Globus pallidus (tissue), 1 donor: Measurements from ENCODE around the gene SERPINA3.

Source experiments
- DNase-seq: peaks from one replicate; pipeline ENCODE4 v3.0.0-alpha.2; 2015; ENCODE audit warnings: low spot score

The SERPINA3 gene

DNA sequence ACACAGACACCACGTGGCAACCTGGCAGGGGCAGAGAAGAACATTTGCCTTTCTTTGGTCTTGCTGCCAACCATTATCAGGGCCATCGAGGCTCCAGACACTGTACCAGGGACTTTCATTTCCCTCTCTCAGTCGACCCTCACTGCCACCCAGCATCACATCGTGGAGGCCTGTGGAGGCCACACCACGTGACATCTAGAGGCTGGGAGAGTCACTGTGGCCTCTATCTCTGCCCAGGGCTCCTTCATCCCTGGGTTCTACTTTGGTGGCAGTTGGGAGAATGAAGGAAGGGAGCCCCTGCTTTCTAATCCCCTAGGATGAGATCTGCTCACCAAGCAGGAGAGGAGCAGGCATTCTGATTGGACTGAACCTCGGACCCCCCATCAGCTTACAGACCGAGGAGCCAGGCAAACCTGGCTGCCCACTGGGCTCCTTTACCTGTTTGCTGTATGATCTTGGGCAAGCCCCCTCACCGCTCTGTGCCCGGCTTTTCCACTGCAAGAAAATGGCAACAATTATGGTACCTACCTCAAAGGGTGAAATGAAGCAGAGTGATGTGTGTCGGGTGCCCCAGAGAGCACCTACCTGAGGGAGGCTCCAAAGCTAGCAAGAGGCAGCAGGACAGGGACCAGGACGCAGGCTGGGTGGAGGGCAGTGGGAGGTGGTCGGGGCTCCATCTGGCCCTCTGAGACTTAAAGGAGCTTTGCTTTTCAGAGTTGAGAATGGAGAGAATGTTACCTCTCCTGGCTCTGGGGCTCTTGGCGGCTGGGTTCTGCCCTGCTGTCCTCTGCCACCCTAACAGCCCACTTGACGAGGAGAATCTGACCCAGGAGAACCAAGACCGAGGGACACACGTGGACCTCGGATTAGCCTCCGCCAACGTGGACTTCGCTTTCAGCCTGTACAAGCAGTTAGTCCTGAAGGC, 1.8 kb downstream of the SERPINA3 start:
- no peak for DNase-seq

DNA sequence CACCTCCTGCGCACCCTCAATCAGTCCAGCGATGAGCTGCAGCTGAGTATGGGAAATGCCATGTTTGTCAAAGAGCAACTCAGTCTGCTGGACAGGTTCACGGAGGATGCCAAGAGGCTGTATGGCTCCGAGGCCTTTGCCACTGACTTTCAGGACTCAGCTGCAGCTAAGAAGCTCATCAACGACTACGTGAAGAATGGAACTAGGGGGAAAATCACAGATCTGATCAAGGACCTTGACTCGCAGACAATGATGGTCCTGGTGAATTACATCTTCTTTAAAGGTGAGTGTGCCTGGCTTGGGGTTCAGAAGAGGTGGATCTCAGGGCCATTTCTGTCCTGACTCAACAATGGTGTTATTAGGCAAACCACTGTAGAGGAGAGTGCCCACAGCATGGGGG, 2.6 kb downstream of the SERPINA3 start:
- DNase-seq, result no peak

GRCh38 chr14:94615254-94615653, 3.1 kb downstream of the SERPINA3 start:
- no peak for DNase-seq

DNA sequence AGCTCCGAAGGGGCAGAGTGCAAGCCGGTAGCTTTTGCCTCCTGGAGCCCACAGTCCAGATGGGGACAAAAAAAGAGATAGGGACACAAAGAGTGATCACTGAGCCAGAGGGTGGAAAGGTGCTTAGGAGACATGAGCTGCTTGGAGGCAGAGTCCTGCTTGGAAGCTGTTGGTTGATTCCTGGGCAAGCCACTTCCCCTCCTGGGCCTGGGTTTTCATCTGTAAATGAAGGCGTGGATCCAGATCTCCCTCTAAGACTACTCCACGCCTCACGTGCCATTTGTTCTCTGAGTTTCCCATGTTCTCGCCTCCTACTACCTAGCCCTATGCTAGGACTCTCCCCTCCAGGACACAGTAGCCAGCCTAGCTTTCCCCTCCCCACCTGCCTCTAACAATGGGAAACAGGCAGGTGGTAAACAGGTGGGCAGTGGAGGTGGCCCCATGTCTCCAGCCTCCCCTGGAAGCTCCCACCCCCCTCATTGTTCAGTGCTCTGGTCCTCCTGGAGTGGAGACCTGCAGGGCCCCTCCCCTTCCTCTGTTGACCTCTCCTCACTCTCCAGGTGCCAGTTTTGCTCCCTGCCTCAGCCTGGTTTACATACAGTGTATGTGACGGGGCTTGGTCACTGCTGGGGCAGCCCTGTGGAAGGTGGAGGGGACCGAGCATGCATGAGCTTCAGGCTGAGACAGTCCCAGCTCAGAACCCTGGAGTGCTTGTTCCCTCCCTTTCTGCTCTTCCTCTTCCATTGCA, 3.8 kb downstream of the SERPINA3 start:
- no peak for DNase-seq

DNA sequence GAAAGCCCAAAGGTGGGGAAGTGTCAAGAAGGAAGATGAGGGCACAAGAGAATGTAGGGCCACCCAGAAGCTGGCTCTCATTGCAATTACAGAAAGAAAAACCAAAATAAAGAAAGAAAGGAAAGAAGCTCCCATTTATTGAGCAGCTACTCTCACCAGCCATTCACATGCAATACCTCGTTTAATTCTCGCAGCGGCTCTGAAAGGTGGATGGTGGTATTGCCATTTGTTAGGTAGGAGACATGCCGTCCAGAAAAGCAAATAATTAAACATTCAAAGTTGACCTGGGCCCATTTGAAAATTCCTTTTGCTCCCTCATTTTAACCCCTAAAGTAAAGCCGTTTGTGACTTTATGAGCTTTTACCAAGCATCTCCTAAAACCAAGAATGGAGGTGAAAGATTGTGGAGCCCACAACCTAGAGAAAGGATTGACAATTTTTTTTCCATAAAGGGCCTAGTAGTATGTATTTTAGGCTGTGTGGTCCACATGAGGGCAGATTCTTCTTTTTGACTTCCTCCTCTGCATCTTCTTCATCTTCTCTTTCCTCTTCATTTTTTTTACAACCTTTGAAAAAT, 5.3 kb downstream of the SERPINA3 start:
- DNase-seq, result no peak

DNA sequence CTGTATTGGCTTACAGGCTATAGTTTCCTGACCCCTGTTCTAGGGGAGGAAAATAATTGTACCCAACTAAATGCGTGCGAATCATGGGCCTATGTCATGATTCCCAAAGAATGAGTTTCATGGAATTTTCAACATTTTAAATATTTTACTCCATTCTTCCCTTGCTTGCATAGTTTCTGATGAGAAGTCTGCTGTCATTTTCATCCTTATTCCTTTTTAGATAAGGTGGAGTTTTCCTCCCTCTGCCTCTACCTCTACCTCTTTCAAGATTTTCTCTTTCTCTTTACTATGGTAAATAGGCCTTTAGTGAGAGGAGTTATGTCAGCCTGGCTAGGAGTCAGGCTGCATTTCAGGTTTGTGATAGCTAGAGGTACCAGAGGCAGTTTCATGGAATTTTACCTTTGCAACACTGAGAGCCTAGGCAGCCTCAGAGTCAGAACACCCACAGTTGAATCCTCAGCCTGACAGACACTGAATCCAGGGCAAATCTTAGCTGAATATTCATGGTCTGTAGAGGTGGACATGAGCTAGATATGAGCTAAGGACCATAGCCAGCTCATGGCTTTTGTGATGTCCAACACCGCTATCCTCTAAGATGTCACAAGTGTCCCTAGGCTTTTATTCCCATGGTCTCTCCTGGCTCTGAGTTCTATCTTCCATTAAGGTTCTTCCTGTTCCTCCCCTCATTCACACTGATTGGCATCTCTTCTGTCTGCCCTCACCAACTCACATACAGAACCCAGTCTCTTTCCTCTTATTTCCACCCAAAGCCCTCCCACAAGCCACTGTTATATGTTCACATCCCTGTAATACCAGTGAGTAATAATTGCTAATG, 6.0 kb downstream of the SERPINA3 start:
- no peak for DNase-seq

DNA sequence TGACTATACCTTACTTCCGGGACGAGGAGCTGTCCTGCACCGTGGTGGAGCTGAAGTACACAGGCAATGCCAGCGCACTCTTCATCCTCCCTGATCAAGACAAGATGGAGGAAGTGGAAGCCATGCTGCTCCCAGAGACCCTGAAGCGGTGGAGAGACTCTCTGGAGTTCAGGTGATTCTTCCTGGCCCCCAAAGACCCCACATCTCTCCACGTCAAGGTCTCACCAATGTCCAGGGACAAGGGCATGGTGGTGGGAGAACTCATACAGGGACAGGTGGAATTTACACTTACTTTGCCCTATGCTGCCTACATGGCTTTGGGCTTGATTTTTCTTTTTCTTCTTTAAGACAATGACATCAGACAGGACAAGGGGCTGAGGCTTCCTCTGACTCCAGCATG, 7.1 kb downstream of the SERPINA3 start:
- DNase-seq, result no peak

DNA sequence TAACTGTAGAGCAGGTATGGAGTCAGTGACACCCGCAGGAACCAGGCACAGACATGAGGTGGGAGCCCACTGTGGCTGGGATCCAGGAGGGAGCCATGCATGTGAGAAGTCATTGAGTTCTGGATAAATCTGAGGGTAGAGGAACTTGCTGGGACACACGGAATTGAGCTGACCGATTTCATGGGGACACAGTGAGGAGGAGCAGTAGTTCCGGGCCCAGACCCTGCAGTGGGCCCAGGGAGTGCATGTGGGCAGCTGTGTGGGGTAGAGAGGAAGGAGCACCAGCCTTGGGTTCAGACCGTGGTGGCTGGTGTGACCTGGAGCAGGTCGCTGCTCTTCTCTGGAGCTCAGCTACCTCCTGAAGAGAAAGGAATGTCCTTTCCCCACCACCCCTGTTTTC, 8.4 kb downstream of the SERPINA3 start:
- DNase-seq, result no peak

DNA sequence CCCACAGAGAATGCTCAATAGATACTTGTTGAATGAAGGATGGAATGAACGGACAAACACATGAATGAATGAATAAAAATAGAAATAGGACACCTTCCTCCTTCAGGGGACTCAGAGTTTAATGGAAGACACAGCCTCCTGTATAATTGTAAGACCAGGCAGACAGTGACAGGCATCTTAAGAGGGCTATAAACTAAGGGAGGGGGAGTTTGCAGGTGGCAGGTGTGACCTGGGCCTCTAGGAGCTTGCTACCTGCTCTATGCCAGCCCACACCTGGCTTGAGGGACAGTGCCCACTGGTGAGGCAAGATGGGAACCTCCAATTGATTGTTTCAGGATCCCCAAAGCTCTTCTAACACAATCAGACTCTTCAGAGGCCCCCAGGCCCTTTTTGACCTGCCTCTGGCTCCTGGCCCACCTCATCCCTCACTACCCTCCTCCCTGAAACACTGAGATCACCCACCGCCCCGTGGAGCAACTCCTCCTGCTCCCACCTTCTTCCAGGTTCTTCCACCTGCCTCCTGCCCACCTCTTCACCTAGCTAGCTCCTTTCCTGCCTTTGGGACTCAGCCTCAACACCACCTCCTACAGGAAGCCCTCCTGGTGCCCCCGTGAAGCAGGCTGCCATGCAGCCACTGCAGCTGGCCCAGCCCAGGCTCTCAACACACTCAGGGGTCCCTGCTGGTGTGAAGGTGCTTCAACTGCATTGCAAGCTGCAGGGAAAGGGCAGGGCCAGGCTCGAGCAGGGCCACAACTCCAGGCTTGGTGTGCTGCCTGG, 9.4 kb downstream of the SERPINA3 start:
- DNase-seq, result no peak

GRCh38 chr14:94622653-94623421, 10.6 kb downstream of the SERPINA3 start:
- no peak for DNase-seq

- DNase-seq, result no peak
Measured at GRCh38 chr14:94623422-94623809, 11.2 kb downstream of the SERPINA3 start.

- no peak for DNase-seq
Measured at GRCh38 chr14:94623856-94624499, 11.8 kb downstream of the SERPINA3 start.

- DNase-seq, result no peak
Measured at GRCh38 chr14:94624537-94625352, 12.6 kb downstream of the SERPINA3 start.

DNA sequence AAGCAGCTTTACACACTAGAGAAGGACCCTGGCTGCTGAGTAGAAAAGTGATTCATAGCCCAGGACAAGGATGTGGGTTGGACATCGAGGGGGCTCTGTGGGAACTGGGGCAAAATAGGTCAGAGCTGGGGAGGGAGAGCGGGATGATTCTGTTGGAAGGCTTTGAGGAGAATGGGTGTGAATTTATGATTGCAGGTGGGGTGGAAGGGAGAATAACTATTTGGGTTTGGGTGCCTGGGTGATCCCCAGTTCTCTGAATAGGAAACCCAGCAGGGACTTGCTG, 13.1 kb downstream of the SERPINA3 start:
- DNase-seq, result no peak

GRCh38 chr14:94628578-94628977, 16.4 kb downstream of the SERPINA3 start:
- DNase-seq, result no peak

DNA sequence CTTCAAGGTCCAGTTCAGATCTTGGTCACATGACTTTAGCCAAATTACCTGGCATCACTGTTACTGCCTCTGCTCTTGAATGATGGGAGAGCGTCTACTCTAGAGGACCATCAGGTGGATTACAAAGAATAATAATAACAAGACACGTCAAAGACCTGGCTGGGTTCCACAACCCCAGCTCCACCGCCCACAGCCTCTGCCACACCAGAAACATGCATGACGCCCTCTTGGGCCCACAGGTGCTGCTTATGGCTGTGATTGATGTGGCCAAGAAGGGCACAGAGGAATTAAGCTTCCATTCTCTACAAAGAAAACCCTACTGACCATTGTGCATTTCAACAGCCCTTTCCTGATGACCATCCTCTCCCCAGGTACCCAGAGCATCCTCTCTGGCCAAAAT, 18.2 kb downstream of the SERPINA3 start:
- no peak for DNase-seq

DNA sequence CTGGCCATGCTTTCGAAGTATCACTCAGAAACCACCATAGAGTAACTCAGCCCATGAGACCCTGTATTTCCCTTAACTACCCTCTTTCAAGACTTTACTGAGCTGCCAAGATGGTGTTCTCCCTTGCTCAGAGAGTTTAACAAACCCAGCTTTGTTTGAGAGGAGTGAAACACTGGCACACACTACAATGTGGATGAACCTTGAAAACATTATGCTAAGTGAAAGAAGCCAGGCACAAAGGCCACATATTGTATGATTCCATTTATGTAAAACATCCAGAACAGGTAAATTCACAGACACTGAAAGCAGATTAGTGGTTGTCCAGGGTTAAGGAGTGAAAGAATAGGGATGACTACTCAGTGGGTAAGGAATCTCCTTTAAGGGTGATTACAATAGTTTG, 18.9 kb downstream of the SERPINA3 start:
- no peak for DNase-seq

DNA sequence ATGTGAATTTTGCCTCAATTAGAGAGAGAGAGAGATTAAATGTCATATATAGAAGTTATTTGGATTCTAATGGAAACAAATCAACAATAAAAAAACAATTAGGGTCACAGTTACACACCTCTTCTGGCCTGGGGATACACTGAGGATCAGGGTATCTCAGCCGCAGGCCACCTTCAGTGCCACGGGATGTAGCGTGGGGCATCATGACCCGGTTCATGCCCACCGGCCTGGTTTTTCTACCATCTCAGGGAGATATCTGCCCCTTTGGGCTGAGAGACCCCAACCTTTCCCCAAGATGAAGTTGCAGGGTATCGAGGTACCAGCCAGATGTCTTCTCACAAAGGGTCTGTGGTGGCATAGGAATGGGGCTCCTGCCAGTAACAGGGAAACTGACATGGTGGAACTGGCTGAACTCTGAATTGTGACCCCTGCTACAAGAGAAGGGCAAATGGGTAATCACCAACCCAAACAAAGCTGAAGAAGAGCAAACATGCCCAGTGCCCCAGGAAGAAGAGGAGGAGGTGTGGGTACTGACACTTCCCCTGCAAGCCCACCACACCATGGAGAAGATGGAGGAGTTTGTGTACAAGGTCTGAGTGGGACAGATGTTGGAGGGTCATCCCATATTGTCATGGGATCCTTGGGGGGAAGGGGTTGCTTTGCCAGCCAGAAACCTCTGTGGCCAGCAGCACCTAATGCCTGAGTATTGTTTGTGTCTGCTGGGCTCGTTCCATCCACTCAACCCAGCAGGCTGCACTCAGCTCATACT, 19.5 kb downstream of the SERPINA3 start:
- DNase-seq, result no peak

- no peak for DNase-seq
Measured at GRCh38 chr14:94632305-94632590, 20.1 kb downstream of the SERPINA3 start.
